Activated naive CD8-positive, alpha-beta T cell (primary cell): Measurements from ENCODE around the gene LGALS1.
"Not testable (repeated sequence)": the region's sequence is repeated elsewhere in the genome, so short reads cannot be mapped to it uniquely, and the experiment has no call there.

Experiments used
- H3K27ac Mint-ChIP-seq: one replicate; pipeline ENCODE4 v1.8.0; 2021; ENCODE audit warnings: mixed read lengths
- H3K27me3 Mint-ChIP-seq: one replicate; pipeline ENCODE4 v1.8.0; 2021; ENCODE audit warnings: mixed read lengths
- H3K36me3 Mint-ChIP-seq: one replicate; pipeline ENCODE4 v1.8.0; 2021; ENCODE audit warnings: mixed read lengths
- H3K4me1 Mint-ChIP-seq: one replicate; pipeline ENCODE4 v1.8.0; 2021; ENCODE audit warnings: low read depth, mixed read lengths
- H3K4me3 Mint-ChIP-seq: one replicate; pipeline ENCODE4 v1.8.0; 2021; ENCODE audit warnings: mild to moderate bottlenecking, mixed read lengths
- H3K9me3 Mint-ChIP-seq: one replicate; pipeline ENCODE4 v1.8.0; 2021; ENCODE audit warnings: low read depth, mixed read lengths

The LGALS1 gene

DNA sequence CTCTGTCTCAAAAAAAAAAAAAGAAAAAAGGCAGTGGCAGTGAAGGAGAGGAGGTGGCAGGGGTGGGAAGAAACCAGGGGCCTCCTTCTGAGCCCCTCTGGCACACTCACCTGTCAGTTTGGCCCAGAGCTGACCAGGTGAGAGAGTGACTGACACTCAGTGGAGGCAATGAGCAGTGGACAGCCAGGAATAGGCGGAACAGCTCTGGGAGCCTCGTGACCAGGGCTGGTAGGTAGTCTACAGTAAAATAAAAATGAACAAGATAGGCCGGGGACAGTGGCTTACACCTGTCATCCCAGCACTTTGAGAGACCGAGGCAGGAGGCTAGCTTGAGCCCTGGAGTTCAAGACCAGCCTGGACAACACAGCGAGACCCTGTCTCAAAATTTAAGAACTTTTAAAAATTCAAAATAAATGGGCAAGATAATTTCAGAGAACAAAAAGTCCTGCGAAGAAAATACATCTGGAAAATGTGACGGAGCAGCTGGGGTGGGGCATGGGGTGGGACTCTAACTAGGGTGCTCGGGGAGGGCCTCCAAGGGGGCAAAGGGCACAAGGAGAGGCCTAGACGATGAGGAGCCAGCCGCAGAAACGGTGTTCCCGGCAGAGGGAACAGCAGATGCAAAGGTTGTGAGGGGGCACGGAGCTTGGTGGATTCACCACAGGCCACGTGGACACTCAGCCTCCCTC lies 20.7 kb upstream of the LGALS1 start:
- Mint-ChIP-seq H3K9me3 (no peaks in the 10 kb centered on the region), H3K4me1 (peaks cover 16% of the 10 kb centered on the region), H3K27ac (no peak overlapping the region), H3K27me3 (no peaks in the 10 kb centered on the region), H3K4me3 (no peak overlapping the region), H3K36me3 (peaks cover 2% of the 10 kb centered on the region)

DNA sequence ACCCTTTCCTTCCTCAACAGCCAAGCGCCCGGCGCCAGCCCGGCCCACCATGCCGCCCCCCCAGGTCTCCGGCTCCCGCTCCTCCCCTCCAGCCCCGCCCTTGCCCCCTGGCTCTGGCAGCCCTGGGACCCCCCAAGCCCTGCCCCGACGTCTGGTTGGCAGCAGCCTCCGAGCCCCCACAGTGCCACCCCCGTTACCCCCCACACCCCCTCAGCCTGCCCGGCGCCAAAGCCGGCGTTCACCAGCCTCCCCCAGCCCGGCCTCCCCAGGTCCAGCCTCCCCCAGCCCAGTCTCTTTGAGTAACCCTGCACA lies 20.2 kb upstream of the LGALS1 start:
- Mint-ChIP-seq H3K27ac (no peak overlapping the region), H3K9me3 (no peaks in the 10 kb centered on the region), H3K27me3 (no peaks in the 10 kb centered on the region), H3K4me3 (no peak overlapping the region), H3K36me3 (peaks cover 2% of the 10 kb centered on the region), H3K4me1 (peaks cover 21% of the 10 kb centered on the region)

DNA sequence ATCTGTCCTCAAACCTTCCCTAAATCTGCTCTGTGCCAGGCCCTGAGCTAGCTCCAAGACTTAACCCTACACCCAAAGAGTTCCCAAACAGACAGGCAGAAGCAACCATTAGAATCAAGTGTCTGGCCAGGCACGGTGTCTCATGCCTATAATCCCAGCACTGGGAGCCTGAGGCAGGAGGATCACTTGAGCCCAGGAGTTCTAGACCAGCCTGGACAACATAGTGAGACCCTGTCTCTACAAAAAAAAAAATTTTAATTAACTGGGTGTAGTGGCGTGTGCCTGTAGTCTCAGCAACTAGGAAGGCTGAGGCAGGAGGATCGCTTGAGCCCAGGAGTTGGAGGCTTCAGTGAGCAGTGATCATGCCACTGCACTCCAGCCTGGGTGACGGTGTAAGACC lies 18.9 kb upstream of the LGALS1 start:
- not testable (repeated sequence) for H3K36me3 Mint-ChIP-seq, H3K4me3 Mint-ChIP-seq, H3K27me3 Mint-ChIP-seq, H3K9me3 Mint-ChIP-seq
- Mint-ChIP-seq H3K4me1 (peaks cover 33% of the 10 kb centered on the region), H3K27ac (peak overlapping the region; percentile 73)

DNA sequence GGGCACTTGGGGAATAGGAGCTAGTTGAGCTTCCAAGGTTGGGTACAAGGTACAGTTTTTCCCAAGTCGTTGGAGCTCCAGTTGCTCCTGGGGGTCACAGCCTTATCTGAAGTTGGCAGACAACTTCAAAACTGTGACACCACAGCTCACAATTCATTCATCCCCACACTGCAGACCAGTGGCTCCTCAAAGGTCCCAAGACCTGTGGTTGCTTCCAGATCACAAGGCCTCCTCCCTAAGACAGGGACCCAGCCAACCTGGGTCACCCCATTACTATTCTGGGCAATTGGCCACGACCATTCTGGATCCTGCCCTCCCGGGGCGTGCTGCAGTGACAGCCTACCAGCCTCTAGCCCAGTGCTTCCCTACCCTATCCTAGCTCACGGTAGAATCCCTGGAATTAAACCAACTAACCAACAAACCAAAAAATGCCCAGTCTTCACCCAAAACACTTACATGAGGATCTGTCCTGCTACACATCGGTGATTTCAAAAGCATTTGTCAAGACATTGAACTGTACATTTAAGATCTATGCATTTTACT lies 17.8 kb upstream of the LGALS1 start:
- H3K27me3 Mint-ChIP-seq = no peaks in the 10 kb centered on the region
- H3K4me3 Mint-ChIP-seq = peak overlapping the region; percentile 93
- peak overlapping the region; percentile 96 for H3K27ac Mint-ChIP-seq

DNA sequence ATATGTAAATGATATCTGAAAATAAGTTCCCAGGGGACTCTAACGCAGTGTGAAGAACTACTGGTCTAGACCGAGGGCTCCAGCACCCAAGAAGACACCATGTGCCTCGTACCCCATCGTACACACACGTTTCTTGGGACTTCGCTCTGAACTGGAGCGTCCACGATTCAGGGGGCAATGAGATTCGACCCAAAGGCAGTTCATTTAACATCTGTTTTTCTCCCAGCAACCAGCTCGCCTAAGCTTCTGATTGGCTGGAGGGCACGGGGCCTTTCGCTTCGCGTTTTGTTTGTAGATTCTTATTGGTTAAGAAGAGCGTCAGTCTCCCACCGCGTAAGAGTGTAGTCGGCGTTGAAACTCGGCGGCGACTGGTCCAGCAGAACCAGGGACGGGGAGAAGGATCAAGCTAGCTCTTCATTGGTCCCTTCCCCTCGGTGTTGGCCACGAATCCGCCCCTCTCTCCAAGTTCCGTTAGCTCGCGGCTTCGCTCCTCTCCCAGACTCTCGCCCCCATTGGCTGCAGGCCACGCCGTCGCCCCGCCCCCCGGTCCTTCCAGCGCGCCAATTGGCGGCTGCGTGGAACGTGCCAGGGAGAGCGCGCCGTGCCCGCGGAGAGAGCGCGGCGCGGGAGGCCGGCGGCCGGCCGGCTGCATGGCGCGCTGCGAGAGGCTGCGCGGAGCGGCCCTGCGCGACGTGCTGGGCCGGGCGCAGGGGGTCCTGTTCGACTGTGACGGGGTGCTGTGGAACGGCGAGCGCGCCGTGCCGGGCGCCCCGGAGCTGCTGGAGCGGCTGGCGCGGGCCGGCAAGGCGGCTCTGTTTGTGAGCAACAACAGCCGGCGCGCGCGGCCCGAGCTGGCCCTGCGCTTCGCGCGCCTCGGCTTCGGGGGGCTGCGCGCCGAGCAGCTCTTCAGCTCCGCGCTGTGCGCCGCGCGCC lies 17.0 kb upstream of the LGALS1 start, which contains the start of gene PDXP:
TSS of gene PDXP (plus strand) at position 591 of the 933 bp plus-strand sequence. CDS start at position 651, 60 bp downstream.
- peak within 1 kb of the TSS; percentile 93 for H3K4me3 Mint-ChIP-seq
- H3K9me3 Mint-ChIP-seq = no peaks in the 10 kb centered on the region
- peak within 1 kb of the TSS; percentile 96 for H3K27ac Mint-ChIP-seq
- H3K36me3 Mint-ChIP-seq = no peaks in the 10 kb centered on the region
- no peaks in the 10 kb centered on the region for H3K27me3 Mint-ChIP-seq
- peaks cover 35% of the 10 kb centered on the region for H3K4me1 Mint-ChIP-seq

More for the DNA sequence above, 17.8 kb upstream of the LGALS1 start:
- H3K36me3 Mint-ChIP-seq = no peaks in the 10 kb centered on the region
- no peaks in the 10 kb centered on the region for H3K9me3 Mint-ChIP-seq
- H3K4me1 Mint-ChIP-seq = peaks cover 35% of the 10 kb centered on the region

DNA sequence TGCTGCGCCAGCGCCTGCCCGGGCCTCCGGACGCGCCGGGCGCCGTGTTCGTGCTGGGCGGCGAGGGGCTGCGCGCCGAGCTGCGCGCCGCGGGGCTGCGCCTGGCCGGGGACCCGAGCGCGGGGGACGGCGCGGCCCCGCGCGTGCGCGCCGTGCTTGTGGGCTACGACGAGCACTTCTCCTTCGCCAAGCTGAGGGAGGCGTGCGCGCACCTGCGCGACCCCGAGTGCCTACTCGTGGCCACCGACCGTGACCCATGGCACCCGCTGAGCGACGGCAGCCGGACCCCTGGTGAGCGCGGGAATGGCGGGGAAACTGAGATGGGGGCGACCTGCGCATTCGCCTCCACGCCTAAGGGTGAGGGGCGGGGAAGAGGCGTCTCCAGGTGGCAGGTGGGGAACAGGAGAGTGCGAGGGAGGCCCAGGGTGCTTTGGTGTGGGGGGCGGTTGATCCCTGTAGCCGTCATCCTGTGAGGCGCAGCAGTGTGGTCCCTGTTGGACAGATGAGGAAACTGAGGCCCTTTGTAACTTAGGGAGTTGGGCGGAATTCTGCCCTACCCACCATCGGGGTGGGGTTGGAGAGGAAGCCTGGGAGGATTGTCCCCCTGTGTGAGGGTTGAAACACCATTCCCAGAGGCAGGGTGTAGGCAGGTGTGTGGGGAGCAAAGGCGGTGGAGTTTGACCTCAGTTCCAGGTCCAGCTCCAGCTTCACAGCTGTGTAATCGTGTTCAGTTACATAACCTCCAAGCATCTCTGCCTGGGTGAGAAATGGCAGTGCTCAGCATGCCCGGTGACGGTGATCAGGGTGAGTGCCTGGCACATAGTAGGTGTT lies 16.2 kb upstream of the LGALS1 start:
- Mint-ChIP-seq H3K4me1 (peaks cover 35% of the 10 kb centered on the region), H3K27ac (peak overlapping the region; percentile 54), H3K27me3 (no peaks in the 10 kb centered on the region)

DNA sequence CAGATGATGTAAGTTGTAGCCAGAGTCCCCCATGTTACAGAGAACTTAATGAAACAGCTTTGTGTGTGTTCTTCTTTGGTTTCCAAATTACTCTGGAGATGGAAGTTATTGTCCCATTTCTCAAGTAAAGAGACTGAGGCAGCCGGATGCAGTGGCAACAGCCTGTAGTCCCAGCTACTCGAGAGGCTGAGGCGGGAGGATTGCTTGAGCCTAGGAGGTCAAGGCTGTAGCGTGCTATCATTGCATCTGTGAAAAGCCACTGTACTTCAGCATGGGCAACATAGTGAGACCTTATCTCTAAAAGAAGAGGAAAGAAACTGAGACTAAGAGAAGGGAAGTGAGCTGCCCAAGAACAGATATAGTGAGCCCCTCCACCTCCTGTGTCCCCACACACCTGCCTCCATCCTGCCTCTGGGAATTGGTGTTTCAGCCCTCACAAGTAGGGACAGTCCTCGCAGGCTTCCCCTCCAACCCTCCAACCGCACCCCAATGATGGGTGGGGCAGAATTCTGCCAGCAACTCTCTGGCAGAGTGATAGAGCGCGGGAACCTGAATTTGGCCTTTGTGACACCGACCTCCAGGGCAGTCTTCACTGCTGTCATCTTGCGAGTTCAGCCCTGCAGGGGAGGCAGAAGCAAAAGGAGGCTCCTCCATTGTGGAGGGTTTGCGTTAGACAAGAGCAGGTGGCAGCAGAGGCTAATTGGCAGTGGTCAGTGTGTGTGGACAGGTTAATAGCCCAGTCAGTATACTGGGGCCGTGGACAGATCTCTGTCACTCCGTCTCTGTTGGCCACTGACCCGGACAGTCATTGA lies 15.3 kb upstream of the LGALS1 start:
- H3K4me1 Mint-ChIP-seq = peaks cover 35% of the 10 kb centered on the region
- H3K9me3 Mint-ChIP-seq = no peaks in the 10 kb centered on the region
- H3K27me3 Mint-ChIP-seq = no peaks in the 10 kb centered on the region
- peak overlapping the region; percentile 54 for H3K27ac Mint-ChIP-seq
- H3K36me3 Mint-ChIP-seq = no peaks in the 10 kb centered on the region
- H3K4me3 Mint-ChIP-seq = peak overlapping the region; percentile 87

More for the DNA sequence above, 16.2 kb upstream of the LGALS1 start:
- no peaks in the 10 kb centered on the region for H3K36me3 Mint-ChIP-seq
- peak overlapping the region; percentile 87 for H3K4me3 Mint-ChIP-seq
- no peaks in the 10 kb centered on the region for H3K9me3 Mint-ChIP-seq

DNA sequence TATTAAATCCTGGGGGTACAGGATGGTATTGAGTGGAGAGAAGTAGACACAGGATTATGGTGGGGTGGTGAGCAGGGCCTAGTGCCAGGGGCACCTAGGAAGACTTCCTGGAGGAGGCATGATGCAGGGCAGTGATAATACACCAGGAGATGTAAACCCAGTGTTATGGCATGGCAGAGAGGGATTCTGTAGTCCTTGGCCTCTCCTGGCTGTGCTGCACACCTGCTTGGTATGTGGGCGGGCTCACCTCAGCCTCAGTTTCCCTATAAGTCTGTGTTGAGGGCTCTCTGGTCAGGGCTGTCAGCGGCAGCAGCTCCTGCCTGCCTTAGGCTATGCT lies 14.8 kb upstream of the LGALS1 start:
- H3K4me1 Mint-ChIP-seq = peaks cover 35% of the 10 kb centered on the region
- H3K36me3 Mint-ChIP-seq = no peaks in the 10 kb centered on the region
- no peak overlapping the region for H3K27ac Mint-ChIP-seq
- H3K9me3 Mint-ChIP-seq = no peaks in the 10 kb centered on the region
- H3K4me3 Mint-ChIP-seq = peak overlapping the region; percentile 87
- H3K27me3 Mint-ChIP-seq = no peaks in the 10 kb centered on the region

DNA sequence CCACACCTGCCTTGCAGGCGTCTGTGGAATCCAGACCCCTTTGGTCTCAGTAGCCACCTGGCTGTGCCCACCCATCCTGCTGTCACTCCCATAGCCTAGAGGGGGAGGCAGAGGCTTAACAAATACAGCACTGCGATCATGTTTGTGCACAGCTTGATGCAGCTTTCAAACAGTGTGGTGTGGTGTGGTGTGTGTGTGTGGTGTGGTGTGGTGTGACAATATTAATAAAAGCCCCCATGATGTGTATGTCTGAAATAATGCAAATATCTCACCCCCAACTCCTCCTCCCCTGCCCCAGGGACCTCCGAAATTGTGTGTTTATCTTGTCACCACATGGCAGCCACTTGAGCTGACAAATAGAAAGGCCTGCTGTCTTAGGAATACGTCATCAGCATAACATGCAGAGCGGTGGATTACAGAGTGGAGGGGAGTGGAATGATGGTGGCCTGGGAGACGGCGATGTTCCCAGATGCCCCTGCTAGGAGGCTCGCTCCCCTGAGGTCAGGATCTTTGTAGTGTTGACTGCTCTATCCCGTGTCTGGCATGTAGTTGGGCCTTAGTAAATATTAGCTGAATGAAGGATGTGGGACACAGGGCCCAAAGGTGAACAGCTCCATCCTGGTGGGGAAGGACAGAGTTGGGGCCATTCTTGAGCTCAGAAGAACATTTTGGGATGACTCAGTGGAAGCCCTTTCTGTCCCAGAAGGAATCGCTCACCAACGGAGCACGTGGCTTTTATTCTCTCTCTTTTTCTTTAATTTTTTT lies 14.1 kb upstream of the LGALS1 start:
- Mint-ChIP-seq H3K4me1 (peaks cover 35% of the 10 kb centered on the region), H3K27ac (no peak overlapping the region), H3K9me3 (no peaks in the 10 kb centered on the region), H3K27me3 (no peaks in the 10 kb centered on the region), H3K4me3 (peak overlapping the region; percentile 87), H3K36me3 (no peaks in the 10 kb centered on the region)

DNA sequence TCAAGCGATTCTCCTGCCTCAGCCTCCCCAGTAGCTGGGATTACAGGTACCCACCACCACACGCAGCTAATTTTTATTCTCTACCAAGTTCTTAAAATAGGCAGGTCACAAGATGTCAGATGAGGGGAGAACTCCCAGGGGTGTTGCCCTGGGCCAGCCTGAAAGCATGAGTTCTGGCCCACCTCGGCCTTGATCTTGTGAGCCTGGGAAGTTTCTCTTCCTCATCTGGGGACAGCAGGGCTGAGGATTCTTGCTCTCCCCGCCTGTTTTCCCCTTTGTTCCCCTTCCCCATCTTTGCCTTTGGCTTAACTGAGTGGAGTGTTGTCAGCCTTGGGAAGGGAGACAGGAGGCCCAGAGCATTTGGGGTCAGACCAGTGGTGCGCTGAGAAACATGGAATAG lies 13.4 kb upstream of the LGALS1 start:
- Mint-ChIP-seq H3K4me1 (peaks cover 36% of the 10 kb centered on the region), H3K36me3 (no peaks in the 10 kb centered on the region), H3K9me3 (no peaks in the 10 kb centered on the region), H3K27ac (no peak overlapping the region), H3K4me3 (peak overlapping the region; percentile 27), H3K27me3 (no peaks in the 10 kb centered on the region)

DNA sequence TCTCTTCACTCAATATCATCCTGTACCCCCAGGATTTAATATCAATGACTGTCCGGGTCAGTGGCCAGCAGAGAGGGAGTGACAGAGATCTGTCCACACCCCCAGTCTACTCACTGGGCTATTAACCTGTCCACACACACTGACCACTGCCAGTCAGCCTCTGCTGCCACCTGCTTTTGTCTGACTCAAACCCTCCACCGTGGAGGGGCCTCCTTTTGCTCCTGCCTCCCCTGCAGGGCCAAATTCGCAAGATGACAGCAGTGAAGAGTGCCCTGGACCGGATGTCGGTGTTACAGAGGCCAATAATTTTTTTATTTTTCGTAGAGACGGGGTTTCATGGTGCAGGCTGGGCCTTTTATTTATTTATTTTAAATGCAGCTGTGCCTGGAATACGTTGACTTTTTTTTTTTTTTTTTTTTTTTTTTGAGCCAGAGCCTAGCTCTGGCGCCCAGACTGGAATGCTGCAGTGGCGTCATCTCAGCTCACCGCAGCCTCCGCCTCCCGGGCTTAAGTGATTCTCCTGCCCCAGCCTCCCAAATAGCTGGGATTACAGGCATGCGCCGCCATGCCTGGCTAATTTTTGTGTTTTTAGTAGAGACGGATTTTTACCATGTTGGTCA lies 11.8 kb upstream of the LGALS1 start:
- Mint-ChIP-seq H3K4me1 (peaks cover 26% of the 10 kb centered on the region), H3K9me3 (no peaks in the 10 kb centered on the region), H3K36me3 (no peaks in the 10 kb centered on the region), H3K27ac (no peak overlapping the region), H3K27me3 (no peaks in the 10 kb centered on the region), H3K4me3 (no peak overlapping the region)

DNA sequence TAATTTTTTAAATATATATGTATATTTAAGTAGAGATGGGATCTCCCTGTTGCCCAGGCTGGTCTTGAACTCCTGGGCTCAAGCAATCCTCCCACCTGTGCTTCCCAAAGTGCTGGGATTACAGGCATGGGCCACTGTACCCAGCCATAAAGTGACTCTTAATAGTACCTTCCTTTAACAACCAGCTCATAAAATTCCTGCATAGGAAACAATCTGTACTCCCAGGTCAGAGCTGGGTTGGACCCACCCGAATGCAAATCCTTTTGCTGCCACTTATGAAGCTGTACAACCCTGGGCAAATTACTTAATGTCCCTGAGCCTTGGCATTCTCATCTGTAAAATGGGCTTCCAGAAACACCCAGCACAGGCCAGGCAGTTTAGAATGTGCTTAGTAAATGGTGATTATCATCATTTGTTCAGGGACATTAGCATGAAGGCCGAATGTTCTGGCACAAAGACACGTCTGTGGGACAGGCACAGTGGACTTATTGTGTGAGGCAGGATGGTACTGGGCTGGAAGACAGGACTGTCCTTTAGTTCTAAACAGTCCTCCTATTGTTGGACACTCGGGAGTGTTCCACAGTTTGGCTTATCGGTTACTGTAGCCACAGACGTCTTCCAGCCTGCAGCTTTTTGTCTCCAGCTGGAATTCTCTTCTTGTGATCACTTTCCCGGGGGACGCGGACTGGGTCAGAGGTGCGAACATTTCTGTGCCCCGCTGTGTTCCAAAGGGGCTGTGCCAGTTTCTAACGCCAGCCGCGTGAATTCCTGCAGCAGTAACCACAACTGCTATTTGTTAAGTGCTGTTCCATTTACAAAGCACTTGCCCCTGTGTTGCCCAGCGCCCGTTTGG lies 11.0 kb upstream of the LGALS1 start:
- H3K27me3 Mint-ChIP-seq = no peaks in the 10 kb centered on the region
- no peak overlapping the region for H3K27ac Mint-ChIP-seq
- no peaks in the 10 kb centered on the region for H3K9me3 Mint-ChIP-seq
- peaks cover 24% of the 10 kb centered on the region for H3K4me1 Mint-ChIP-seq
- no peak overlapping the region for H3K4me3 Mint-ChIP-seq
- no peaks in the 10 kb centered on the region for H3K36me3 Mint-ChIP-seq
